ENCODE results near the gene HAUS6. TPM values are rescaled to one million over a fixed set of nuclear protein-coding genes. Genes with fewer than 3 reads are reported as not detected.
"Not testable (repeated sequence)": the region's sequence is repeated elsewhere in the genome, so short reads cannot be mapped to it uniquely, and the experiment has no call there.

Gene HAUS6
- total RNA-seq, 1 donor from 2014 or later = 27.2 TPM

GRCh38 chr9:19117039-19117716, 14.5 kb upstream of the HAUS6 start:
- no peak for TF ChIP-seq CTCF (conservative IDR thresholded peaks at IDR 0.05; ENCODE audit: low read depth, low read length)
- no peak for DNase-seq (ENCODE audit: low read depth)
- no peak overlapping the region for H3K4me3 ChIP-seq (ENCODE audit: low read depth, low read length)

- TF ChIP-seq CTCF (conservative IDR thresholded peaks at IDR 0.05; ENCODE audit: low read depth, low read length) = no peak
- DNase-seq (ENCODE audit: low read depth) = no peak
- no peak overlapping the region for H3K4me3 ChIP-seq (ENCODE audit: low read depth, low read length)
Measured at GRCh38 chr9:19116107-19116790, 13.5 kb upstream of the HAUS6 start.

- TF ChIP-seq CTCF (conservative IDR thresholded peaks at IDR 0.05; ENCODE audit: low read depth, low read length) = no peak
- H3K4me3 ChIP-seq (ENCODE audit: low read depth, low read length) = no peak overlapping the region
- no peak for DNase-seq (ENCODE audit: low read depth)
Measured at GRCh38 chr9:19114680-19115270, 12.1 kb upstream of the HAUS6 start.

- no peak for DNase-seq (ENCODE audit: low read depth)
- H3K4me3 ChIP-seq (ENCODE audit: low read depth, low read length) = no peak overlapping the region
- TF ChIP-seq CTCF (conservative IDR thresholded peaks at IDR 0.05; ENCODE audit: low read depth, low read length) = no peak
Measured at GRCh38 chr9:19113964-19114679, 11.4 kb upstream of the HAUS6 start.

- H3K4me3 ChIP-seq (ENCODE audit: low read depth, low read length); DNase-seq (ENCODE audit: low read depth): not testable (repeated sequence)
Measured at GRCh38 chr9:19113064-19113611, 10.4 kb upstream of the HAUS6 start.

GRCh38 chr9:19108038-19108437, 5.3 kb upstream of the HAUS6 start:
- H3K4me3 ChIP-seq (ENCODE audit: low read depth, low read length) = no peak overlapping the region
- no peak for TF ChIP-seq CTCF (conservative IDR thresholded peaks at IDR 0.05; ENCODE audit: low read depth, low read length)
- no peak for DNase-seq (ENCODE audit: low read depth)
